ENCODE data around the gene CRB3. TPM values are rescaled to one million over a fixed set of nuclear protein-coding genes. Genes with fewer than 3 reads are reported as not detected.

The CRB3 gene
- total RNA-seq, 2 donors from 2014 or later: 1.4 to 1.5 TPM

Other genes with a start within 250 kb of the CRB3 start
- 10 to 100 TPM; 27.1 to 30.3 TPM for gene MLLT1, start 184.3 kb upstream of the CRB3 start, total RNA-seq
- 1 to 10 TPM in 1 of 2 donors, under 1 TPM in 1; 0.99 to 1.5 TPM for gene ACER1, start 130.7 kb upstream of the CRB3 start, total RNA-seq
- gene CLPP, start 102.7 kb upstream of the CRB3 start, total RNA-seq: 10 to 100 TPM; 75.9 to 82.7 TPM
- 10 to 100 TPM; 44.1 to 47.6 TPM for gene ALKBH7, start 91.5 kb upstream of the CRB3 start, total RNA-seq
- 1 to 10 TPM; 1.3 to 1.5 TPM for gene PSPN, start 88.3 kb upstream of the CRB3 start, total RNA-seq
- 10 to 100 TPM; 67.2 to 68.7 TPM for gene GTF2F1, start 71.1 kb upstream of the CRB3 start, total RNA-seq
- gene KHSRP, start 39.5 kb upstream of the CRB3 start, total RNA-seq: 100 to 1,000 TPM; 138 to 164 TPM
- not detected for gene SLC25A41, start 30.5 kb upstream of the CRB3 start, total RNA-seq
- gene SLC25A23, start 4.5 kb upstream of the CRB3 start, total RNA-seq: 10 to 100 TPM in 1 of 2 donors, 1 to 10 TPM in 1; 9.6 to 11.3 TPM
- gene DENND1C, start 17.5 kb downstream of the CRB3 start, total RNA-seq: 100 to 1,000 TPM; 104 to 105 TPM
- gene TUBB4A, start 38.0 kb downstream of the CRB3 start, total RNA-seq: 1 to 10 TPM; 1.5 to 1.6 TPM
- gene TNFSF9, start 66.8 kb downstream of the CRB3 start, total RNA-seq: 1 to 10 TPM; 2.2 to 3.3 TPM
- gene CD70, start 126.9 kb downstream of the CRB3 start, total RNA-seq: 1 to 10 TPM; 3.0 to 4.5 TPM
- gene TNFSF14, start 205.9 kb downstream of the CRB3 start, total RNA-seq: 1 to 10 TPM; 5.0 to 5.6 TPM

Measured in T-helper 17 cell (primary cell).